OCI-M2 (cell line): ENCODE measurements around the gene FTCD.
"Not testable (repeated sequence)": the region's sequence is repeated elsewhere in the genome, so short reads cannot be mapped to it uniquely, and the experiment has no call there.

Experiments used
- DNase-seq: peaks from one replicate; lab custom pipeline; 2025; ENCODE audit not compliant: unreplicated experiment; lab: John Stamatoyannopoulos, UW

Gene FTCD

GRCh38 chr21:46154155-46154954 is 1.0 kb downstream of the FTCD start:
- no peak for DNase-seq

DNA sequence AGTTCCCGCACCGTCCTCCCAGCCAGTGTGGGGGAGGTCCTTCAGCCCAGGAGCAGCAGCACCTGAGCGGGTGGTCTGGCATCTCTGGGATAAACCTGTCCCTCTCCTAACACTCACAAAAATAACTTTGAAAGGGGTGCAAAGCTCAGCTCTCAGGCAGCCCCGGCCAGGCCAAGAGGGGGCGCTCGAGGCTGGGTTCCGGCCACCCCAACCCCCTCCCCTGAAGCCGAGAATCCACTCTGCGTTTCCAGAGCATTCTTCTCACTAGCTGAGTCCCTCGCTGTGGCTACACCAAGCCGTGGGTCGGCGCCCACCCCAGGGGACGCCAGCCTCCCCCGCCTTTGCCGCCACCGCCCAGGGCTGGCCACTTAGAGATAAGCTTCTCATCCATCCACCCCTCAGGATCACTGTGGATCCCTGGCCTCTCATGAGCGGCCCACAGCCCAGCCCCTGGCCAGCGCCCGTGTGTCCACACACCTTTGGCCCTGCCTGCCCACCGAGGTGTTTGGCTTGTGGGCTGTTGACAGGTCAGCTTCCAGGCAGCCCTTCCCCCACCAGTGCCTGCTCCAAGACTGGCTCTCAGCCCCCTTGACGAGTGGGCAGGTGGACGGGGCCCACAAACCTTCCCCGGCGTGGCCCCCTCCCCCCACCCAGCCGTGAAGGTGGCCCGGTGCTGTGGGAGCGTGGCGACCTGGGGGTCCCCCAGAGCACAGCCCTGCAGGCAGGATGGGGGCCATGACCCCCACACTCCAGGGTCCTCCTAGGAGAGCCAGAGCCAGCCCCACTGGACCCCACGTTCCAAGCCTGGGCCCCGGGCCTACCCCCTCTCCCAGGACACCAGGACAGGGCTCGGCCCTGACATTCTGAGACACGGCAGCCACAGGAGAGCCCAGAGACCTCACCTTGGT is 1.9 kb downstream of the FTCD start:
- DNase-seq = no peak

GRCh38 chr21:46152927-46153246 is 2.5 kb downstream of the FTCD start:
- no peak for DNase-seq

- no peak for DNase-seq
These were observed 3.1 kb downstream of the FTCD start for GRCh38 chr21:46151989-46152926.

GRCh38 chr21:46151261-46151988 is 4.0 kb downstream of the FTCD start:
- no peak for DNase-seq

GRCh38 chr21:46150491-46151121 is 4.8 kb downstream of the FTCD start:
- DNase-seq = no peak

DNA sequence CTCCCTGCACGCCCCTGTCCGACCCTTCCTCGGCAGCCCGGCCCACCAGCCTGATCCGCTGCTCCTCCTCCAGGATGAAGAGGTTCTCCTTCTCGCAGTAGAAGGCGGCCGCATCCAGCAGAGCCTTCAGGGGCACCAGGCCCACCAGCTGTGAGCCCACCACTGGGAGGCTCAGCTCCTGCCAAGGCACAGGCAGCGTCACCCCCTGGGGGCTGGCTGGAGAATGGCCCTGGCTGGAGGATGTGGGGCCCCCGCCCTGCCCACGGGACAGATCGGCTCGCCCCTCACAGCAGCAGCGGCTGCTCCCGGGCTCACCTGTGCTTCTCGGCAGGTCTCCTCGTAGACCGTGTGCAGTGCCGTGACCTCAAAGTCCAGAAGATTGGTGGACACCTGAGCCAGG is 5.3 kb downstream of the FTCD start:
- no peak for DNase-seq

DNA sequence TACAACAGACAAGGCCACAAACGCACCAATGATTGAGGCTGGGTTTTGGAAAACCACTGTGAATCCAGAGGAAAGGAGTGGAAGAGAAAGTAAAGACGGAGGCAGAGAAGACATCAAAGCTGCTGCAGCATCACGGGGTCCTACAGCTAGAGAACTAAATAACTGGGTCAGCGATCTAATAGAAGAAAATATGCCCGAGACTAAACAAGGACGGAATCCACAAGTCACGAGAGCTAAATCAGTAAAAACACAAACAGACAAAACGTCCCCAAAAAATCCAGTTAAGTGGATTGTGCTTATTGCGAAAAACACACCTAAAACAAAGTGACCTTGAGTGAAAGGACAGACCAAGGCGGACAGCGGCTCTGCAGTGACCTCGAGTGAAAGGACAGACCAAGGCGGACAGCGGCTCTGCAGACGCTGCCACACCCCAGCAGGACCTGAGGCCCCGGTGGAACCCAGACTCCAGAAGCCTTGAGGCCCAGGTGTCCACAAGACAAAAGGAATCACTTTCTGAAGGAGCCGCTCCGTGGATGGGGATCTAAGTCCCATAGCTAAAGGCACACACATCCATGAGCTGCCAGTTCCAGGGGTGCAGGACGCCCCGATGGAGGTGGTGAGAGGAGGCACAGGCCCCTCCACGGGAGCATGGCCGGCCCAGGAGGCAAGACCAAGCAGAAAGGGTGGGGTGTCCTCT is 6.0 kb downstream of the FTCD start:
- no peak for DNase-seq

- DNase-seq = no peak
These were observed 7.3 kb downstream of the FTCD start for GRCh38 chr21:46148106-46148505.

DNA sequence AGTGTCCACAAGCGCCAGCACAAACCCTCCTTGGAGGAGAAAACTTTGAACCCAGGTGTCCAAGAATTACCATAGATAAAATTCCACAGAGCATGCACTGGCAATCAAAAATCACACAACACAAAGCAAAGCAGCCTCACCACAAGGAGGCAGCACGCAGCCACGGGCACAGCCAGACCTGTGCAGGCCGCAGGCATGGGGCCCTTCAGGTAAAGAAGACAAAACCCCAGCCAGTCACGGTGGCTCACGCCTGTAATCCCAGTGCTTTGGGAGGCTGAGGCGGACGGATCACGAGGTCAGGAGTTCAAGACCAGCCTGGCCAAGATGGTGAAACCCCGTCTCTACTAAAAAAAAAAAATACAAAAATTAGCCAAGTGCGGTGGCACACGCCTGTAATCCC is 8.0 kb downstream of the FTCD start:
- not testable (repeated sequence) for DNase-seq

DNA sequence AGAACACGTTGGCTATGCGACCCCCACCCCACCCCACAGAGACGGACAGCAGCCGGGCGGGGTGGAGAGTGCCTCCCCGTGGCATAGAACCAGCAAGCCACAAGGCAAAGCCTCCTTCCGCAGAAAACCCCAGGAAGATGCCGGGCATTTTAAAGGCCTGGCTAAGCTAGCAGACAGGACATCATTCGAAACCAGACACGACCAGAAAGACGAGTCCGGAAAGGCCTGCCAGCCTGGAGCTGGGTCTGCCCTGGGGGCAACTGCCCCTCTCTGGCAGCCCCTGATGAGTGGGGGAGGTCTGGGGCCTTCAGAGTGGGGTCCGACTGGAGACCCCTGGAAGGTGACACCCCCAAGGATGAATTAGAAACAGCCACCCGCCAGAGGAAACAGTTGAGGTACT is 8.5 kb downstream of the FTCD start:
- DNase-seq = no peak

GRCh38 chr21:46145840-46146691 is 9.3 kb downstream of the FTCD start:
- DNase-seq = no peak

- DNase-seq = no peak
These were observed 10.1 kb downstream of the FTCD start for GRCh38 chr21:46145159-46145839.

DNA sequence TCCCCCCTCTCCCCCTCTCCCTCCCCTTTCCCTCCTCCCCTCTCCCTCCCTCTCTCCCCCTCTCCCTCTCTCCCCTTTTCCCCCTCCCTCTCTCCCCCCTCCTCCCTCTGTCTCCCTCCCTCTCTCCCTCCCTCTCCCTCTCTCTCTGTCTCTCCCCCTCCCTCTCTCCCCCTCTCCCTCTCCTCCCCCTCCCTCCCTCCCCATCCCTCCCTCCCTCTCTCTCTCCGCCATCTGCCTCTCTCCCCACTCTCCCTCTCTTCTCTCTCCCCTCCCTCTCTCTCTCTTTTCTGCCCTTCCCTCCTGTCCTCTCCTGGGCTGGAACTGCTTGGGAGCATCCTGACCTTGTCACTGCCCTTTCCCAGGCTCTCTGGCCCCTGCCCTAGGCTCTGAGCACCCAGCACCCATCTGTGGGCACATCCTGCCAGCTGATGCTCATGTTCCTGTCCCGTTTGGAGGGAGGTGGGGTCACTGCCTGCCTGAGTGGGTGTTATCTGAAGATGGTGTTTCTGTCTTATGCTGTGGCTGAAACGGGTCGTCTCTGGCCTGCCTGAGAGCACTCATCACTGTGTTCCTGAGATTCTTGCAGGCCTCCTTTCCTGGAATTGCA is 10.8 kb downstream of the FTCD start:
- no peak for DNase-seq

- no peak for DNase-seq
These were observed 12.6 kb downstream of the FTCD start for GRCh38 chr21:46142582-46143473.

DNA sequence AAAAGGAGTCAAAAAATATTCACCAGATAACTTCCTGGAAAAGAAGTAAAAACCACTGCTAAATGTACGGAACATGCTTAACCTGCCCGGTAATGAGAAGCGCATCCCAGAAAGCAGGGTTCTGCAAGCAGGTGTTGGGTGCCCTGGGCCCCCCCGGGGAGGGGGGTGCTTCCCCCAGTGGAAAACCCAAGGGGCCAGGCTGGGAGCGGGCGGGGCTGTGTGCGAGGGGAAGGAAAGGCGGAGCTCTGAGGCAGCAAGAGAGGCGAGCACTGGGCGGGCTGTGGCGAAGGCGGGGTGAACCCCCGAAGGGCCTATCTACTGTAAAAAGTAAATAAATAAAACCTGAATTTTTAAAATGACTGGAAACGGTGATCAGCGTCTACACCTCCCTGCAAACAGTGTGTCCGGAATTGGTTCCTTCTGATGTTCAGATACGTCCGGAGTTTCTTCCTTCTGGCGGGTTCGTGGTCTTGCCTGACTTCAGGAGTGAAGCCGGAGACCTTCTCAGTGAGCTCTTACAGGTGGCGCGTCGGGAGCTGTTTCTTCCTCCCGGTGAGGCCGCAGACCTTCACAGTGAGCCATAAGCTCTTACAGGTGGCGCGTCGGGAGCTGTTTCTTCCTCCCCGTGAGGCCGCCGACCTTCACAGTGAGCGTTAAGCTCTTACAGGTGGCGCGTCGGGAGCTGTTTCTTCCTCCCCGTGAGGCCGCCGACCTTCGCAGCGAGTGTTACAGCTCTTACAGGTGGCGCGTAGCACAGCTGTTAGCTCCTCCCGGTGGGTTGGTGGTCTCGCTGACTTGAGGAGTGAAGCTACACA is 13.4 kb downstream of the FTCD start:
- DNase-seq = no peak
